Measurements from ENCODE around the gene VWF.

The VWF gene

GRCh38 chr12:5907807-5908206, 216.7 kb downstream of the VWF start:
- TF ChIP-seq, protein P1, sequence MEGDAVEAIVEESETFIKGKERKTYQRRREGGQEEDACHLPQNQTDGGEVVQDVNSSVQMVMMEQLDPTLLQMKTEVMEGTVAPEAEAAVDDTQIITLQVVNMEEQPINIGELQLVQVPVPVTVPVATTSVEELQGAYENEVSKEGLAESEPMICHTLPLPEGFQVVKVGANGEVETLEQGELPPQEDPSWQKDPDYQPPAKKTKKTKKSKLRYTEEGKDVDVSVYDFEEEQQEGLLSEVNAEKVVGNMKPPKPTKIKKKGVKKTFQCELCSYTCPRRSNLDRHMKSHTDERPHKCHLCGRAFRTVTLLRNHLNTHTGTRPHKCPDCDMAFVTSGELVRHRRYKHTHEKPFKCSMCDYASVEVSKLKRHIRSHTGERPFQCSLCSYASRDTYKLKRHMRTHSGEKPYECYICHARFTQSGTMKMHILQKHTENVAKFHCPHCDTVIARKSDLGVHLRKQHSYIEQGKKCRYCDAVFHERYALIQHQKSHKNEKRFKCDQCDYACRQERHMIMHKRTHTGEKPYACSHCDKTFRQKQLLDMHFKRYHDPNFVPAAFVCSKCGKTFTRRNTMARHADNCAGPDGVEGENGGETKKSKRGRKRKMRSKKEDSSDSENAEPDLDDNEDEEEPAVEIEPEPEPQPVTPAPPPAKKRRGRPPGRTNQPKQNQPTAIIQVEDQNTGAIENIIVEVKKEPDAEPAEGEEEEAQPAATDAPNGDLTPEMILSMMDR (IDR thresholded peaks at IDR 0.05): no peak

GRCh38 chr12:5905757-5906156, 218.7 kb downstream of the VWF start:
- TF ChIP-seq, protein P1 (IDR thresholded peaks at IDR 0.05): no peak

- TF ChIP-seq, protein P1 (IDR thresholded peaks at IDR 0.05): no peak
Observed at GRCh38 chr12:5904969-5905368, 219.5 kb downstream of the VWF start.

DNA sequence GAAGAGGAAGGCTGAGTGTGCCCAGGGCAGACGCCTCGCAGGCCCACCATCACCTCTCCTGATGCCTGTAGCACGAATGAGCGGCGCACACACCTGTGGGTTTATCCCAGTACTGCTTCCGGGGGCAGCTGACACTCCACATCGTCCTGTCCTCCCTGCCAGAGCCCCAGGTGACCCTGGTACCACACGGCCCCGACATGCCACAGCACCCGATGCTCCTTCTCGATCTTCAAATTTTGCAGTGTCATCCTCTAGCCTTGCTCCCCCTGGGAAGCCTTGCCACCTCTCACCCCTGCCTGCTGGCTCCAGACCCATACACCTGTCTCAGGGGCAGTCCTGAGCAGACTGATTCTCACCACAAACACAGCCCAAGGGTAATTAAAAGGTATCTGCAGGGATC, 220.0 kb downstream of the VWF start:
- TF ChIP-seq, protein P1 (IDR thresholded peaks at IDR 0.05): no peak

GRCh38 chr12:5902736-5903135, 221.7 kb downstream of the VWF start:
- TF ChIP-seq, protein P1 (IDR thresholded peaks at IDR 0.05): no peak

DNA sequence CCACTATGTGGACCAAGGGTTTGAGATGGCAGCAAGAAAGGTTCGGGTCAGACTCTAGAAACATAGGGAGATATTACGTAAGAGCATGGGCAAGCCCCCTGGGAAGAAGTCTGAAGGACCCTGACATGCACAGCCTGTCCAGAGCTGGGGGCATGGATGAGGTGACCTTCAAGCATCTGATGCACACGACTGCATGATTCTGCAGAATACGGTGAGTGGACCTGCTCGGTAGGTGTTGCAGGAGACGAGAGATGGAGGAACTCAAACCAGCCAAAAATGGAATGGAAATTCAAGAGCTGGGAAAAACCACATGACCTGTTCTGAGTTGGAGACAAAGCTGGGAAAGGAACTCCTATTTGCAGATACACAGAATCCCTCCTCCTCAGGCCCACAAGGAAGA, 223.1 kb downstream of the VWF start:
- TF ChIP-seq, protein P1 (IDR thresholded peaks at IDR 0.05): no peak

GRCh38 chr12:5900533-5901205, 223.8 kb downstream of the VWF start:
- TF ChIP-seq, protein P1 (IDR thresholded peaks at IDR 0.05): no peak

- TF ChIP-seq, protein P1 (IDR thresholded peaks at IDR 0.05): no peak
Observed at GRCh38 chr12:5900076-5900475, 224.4 kb downstream of the VWF start.

Measured in LNCAP (cell line).